HK-2 (cell line): ENCODE data around the gene DVL1.

Source experiments
- DNase-seq: peaks from one replicate; pipeline ENCODE4 v3.0.0-alpha.2; 2018; ENCODE audit not compliant: unreplicated experiment

The DVL1 gene

GRCh38 chr1:1311107-1312104 is 37.8 kb downstream of the DVL1 start:
- DNase-seq, result no peak

GRCh38 chr1:1310476-1311053 is 38.7 kb downstream of the DVL1 start:
- no peak for DNase-seq

GRCh38 chr1:1310109-1310385 is 39.2 kb downstream of the DVL1 start:
- DNase-seq, result no peak

- DNase-seq, result no peak
Observed at GRCh38 chr1:1309251-1310108, 39.7 kb downstream of the DVL1 start.

DNA sequence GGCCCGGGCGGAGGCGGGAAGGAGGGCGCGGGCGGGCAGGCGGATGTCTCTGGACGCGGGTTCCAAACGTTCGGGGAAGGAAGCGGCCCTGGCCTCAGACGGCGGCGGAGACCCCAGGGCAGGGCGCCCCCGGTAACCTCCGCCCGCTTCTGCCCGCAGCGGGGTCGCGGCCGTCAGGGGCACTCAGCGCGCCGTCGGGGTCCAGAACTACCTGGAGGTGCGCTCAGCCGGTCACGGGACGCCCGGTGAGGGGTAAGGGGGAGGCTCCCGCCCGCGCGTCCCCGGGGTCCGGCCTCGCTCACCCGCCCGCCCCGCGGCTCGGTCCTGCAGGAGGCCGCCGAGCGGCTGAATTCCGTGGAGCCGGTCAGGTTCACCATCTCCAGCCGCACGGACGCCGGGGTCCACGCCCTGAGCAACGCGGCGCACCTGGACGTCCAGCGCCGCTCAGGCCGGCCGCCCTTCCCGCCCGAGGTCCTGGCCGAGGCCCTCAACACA is 40.4 kb downstream of the DVL1 start:
- no peak for DNase-seq

- DNase-seq, result peak; percentile 89
Observed at GRCh38 chr1:1307923-1308755, 41.1 kb downstream of the DVL1 start, which contains the start of the genes ACAP3 and PUSL1. ACAP3 (minus strand) TSS chr1:1307930; CDS start chr1:1307815, 115 bp downstream. PUSL1 (plus strand) TSS chr1:1308597; CDS start chr1:1308644, 47 bp downstream.

DNA sequence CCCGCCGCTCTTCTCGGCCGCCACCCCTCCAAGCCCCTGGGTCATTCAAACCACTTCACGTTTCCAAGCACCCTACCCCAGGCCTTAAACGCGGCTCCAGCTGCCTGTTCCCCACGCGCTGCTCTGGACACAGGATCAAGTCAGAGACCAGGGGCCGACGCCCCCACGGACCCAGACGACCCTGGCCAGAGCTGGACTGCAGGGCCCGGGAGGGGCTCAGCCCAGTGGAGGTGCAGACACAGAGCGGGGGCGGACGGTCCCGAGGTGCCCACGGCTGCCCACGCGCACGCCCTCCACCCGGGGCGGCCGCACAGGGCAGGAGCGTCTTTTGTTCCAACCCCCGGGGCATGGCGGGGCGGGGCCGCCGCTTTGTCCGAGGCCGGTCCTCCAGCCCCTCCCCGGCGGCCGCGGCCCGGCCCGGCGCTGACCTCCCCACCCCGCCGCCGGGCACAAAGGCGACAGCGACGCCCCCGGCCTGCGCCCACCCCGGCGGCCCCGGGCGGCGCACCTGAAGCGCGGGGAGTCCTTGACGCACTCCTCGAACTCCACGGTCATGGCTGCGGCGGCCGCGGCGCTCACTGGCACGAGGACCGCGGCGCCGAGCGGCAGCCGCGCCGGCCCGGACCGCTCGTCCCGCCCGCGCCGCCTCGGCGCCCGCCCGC is 41.8 kb downstream of the DVL1 start:
- peak; percentile 55 for DNase-seq

DNA sequence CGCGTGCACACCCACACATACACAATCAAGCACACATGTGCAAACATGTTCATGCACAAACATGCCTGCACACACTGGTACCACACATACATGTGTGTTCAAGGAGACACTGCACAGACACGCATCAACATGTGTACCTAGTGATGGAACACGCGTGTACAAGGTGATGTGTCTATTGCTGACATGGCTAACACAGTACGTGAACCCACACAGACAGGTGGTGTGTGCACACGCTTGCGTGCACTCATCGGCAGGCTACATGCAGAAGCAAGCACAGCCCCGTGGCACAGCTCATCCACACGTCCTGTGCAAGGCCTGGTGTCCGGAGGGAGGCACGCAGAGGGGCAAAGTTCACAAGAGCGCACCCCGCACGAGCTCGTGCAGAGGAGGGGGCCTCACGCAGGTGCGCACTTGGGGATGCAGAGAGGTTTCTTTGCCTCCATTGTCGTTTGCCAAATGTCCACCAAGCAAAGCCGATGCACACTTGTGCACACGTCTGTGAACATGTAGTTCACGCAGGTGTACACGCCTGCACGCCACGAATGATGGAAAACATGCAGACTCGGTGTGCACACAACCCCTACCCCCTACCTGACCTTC is 42.5 kb downstream of the DVL1 start:
- no peak for DNase-seq

DNA sequence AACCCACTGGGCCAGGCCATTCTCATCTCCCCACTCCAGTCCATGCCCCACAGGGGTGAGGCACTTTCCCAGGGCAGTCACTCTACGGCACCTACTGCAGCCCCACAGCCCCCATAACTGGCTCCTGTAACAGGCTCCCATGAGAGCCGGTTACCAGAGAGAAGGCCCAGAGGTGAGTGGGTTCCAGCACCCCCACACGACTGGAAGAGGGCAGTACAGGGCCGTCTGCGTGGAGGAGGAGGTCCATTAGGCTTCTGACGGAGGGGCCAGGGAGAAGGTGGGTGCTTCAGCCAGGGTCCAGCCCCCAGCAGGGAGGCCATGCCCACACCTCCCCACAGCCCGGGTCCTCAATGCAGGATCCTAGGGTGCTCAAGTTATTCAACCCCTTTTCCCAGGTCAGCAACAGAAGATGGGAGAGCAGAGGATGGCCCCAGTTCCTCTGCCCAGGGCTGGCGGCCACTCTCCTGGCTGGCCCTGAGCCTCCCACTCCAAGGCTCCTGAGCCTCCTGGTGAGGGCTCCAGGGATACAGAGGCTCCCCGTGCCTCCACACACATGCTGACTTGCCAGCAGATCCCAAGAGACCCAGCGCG is 43.1 kb downstream of the DVL1 start:
- no peak for DNase-seq

DNA sequence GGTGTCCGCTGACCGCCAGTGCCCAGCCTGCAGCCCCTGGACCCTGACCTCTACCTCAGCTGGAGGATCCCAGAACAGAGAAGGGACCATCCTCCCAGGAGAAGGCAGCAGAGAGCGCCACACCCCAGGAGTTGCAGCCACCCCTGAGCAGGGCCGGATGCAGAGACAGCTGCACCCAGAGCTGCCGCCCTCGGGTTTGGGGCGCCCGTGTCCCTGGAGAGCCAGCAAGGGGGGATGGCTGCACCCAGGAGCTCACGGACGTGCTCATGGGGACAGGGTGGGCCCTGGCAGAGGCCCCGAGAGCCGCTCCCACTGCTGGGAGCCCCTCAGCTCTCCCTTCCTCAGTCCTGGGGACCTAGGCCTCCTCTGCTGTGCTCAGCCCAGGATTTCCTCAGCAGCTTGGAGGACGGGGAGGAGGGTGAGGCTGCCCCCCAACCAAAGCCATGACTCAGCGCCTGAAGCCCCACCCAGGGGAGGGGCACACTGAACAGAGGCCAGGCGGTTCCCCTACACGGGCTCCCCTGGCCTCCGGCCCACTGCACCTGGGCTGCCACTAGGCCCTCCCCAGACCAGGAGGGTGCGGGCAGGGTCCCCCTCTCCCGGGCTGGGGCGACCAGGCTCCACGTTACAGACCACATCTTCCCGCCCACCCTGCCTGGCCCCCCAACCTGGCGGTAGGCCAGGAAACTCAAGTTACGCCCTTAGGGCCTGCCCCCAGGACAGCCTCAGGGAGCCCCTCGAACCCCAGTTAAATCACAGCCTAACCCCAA is 43.7 kb downstream of the DVL1 start:
- peak; percentile 83 for DNase-seq

GRCh38 chr1:1304331-1305299 is 44.6 kb downstream of the DVL1 start:
- peak; percentile 88 for DNase-seq

DNA sequence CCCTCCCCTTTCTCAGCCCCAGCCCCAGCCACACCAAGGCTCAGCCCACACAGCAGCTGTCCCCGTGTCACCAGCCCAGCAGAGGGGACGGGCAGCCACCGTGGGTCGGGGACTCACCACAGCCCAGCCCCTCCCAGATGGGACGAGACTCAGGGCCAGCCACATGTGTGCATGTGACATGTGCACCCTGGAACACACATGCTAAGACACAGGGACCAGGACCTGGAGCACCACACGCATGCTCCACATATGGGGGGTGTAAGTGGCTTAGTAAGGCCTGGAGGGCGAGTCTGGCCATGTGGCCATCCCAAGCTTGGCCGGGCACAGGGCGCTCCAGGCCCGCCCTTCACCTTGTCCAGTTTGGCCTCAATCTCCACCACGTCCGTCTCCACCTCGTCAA is 45.5 kb downstream of the DVL1 start:
- DNase-seq, result no peak

DNA sequence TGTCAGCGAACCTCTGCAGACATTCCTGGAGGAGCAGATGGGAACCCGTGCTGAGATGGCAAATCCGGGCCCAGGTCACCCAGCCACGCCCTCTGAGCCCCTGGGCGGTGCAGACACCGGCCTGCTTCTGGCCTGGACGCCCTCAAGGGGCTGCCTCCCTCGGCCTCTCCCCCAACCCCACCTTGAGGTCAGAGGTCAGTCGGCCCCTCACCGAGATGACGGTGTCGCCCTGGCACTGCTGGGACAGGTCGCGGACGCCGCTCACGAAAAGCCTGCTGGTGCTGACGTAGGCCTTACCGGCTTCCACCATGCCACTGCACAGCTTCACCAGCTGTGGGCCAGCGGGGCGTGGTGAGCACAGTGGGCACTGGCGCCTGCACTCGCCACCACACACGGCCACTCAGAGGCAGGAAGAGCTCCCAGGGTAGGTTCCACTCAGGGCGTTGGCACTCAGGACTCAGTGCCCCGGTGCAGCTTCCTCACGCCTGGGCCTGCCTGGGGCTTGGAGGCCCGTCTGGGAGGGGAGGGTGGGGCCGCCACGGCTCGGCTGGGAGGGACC is 46.2 kb downstream of the DVL1 start:
- DNase-seq, result no peak

GRCh38 chr1:1302006-1302430 is 47.2 kb downstream of the DVL1 start:
- DNase-seq, result no peak

DNA sequence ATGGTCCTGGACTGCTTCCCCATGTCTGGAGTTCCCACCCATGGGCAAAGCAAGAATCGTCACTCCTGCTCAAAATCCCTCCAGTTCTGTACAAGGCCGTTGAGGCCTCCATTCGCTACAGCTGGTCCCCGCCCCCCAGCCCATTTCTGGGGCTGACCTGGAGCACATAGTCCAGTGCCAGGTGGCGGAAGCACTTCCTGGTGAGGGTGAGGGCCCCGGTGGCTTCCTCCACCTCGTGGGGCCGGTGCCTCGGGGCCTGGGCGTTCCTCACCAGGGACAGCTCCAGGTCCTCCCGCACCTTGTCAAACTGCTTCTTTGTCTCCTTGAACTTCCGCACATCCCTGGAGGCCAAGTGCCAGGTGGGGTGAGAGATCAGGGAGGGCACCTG is 48.9 kb downstream of the DVL1 start:
- DNase-seq, result no peak

DNA sequence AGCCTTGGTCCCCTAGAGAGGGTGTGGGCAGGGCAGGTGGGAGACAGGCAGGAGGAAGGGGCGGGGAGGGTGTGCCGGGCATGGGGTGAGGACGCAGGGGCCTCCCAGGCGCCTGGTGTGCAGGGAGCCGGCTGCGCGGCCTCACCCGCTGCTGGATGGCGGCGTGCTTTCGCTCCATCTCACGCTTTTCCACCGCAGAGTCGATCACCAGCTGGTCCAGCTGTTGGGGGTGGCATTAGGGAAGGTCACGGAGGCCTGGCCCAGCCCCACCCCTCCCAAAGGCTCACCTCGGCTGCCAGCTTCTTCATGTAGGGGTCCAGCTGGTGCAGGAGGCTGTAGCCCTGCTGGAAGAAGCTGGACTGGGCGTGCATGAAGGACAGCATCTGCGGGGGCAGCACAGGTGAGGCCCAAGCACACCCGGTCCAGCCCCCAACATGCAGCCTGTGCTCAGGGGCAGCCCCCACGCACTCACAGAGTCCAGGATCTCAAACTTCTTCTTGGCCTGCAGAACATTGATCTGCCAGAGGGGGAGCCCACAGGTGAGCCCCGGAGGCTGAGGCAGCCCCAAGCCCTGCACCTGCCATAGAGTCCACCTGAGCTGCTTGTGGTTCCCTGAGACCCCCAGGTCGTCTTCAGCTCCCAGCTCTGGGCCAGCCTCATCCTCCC is 49.4 kb downstream of the DVL1 start:
- no peak for DNase-seq
